HCT116 (cell line): ENCODE measurements around the gene GMDS. TPM values are rescaled to one million over a fixed set of nuclear protein-coding genes. Genes with fewer than 3 reads are reported as not detected.

Experiments used
- ATAC-seq: fragments of 200-7000 bp; cut with Tn5 transposase; 2 replicates; pipeline ENCODE4 v1.9.1; 2020; ENCODE audit warnings: mild to moderate bottlenecking, moderate library complexity
- BruUV-seq: library from RNA; stranded (reverse); fragments of 400-500 nt; replicated peaks from 2 replicates; lab custom pipeline; 2021; lab: Mats Ljungman, UMichigan
- CTCF ChIA-PET: fragments of 300-600 bp; sonication (Branson Sonifier 250); formaldehyde crosslinking; loops from one replicate; lab custom pipeline; 2021; ENCODE audit warnings: antibody characterized with exemption; lab: Charles Lee
- POLR2A ChIA-PET: fragments of 300-600, 350-600 bp; sonication (Branson Sonifier 250); formaldehyde crosslinking; loops from one replicate; lab custom pipeline; 2021; ENCODE audit warnings: antibody characterized with exemption; lab: Charles Lee
- RAD21 ChIA-PET, 2 experiments: fragments of 300-600 bp; sonication (Branson Sonifier 250); formaldehyde crosslinking; loops; one replicate each; lab custom pipeline; 2023; ENCODE audit warnings: low total read pairs in 2 of 2; ENCODE audit not compliant: uncharacterized antibody in 2 of 2, unreplicated experiment in 2 of 2, low non-redundant PET in 1 of 2; lab: Charles Lee
- DNase-seq: peaks from one replicate; pipeline ENCODE4 v3.0.0-alpha.2; 2010; ENCODE audit warnings: low read depth, low spot score
- H2AFZ ChIP-seq: fragments of 200-600 bp; shearing (Covaris generic), sonication (generic); 2 replicates; pipeline ENCODE4 v1.6.1; 2017; ENCODE audit warnings: low read depth, mixed run types, mixed read lengths, antibody characterized with exemption, low read length; ENCODE audit not compliant: poor library complexity, severe bottlenecking
- H3K27ac ChIP-seq: 2 replicates; pipeline ENCODE4 v1.5.1; 2012; ENCODE audit warnings: low read depth, low read length
- H3K27me3 ChIP-seq: fragments of 200-600 bp; sonication (generic); 2 replicates; pipeline ENCODE4 v1.6.1; 2016; ENCODE audit warnings: mixed run types, low read length, mixed read lengths; ENCODE audit not compliant: insufficient read depth
- H3K36me3 ChIP-seq, 2 experiments: fragments of 200-500 bp in 1 of 2; fragments of 200-600 bp in 1 of 2; sonication (Bioruptor generic) in 1 of 2; sonication (generic) in 1 of 2; 2 replicates each; pipeline versions ENCODE4 v1.5.1 to v1.6.1; 2014 to 2016; ENCODE audit warnings: low read length in 2 of 2, inconsistent platforms in 1 of 2, mixed read lengths in 1 of 2, mixed run types in 1 of 2; ENCODE audit not compliant: insufficient read depth in 2 of 2, control insufficient read depth in 1 of 2
- H3K4me1 ChIP-seq, 2 experiments: fragments of 200-600 bp in 1 of 2; sonication (generic) in 1 of 2; 2 replicates each; pipeline versions ENCODE4 v1.5.1 to v1.6.1; 2012 to 2017; ENCODE audit warnings: low read length in 2 of 2, inconsistent platforms in 1 of 2, mild to moderate bottlenecking in 1 of 2, mixed read lengths in 1 of 2, mixed run types in 1 of 2, moderate library complexity in 1 of 2; ENCODE audit not compliant: insufficient read depth in 2 of 2, control insufficient read depth in 1 of 2
- H3K4me2 ChIP-seq: fragments of 200-600 bp; sonication (generic); 2 replicates; pipeline ENCODE4 v1.6.1; 2017; ENCODE audit warnings: mixed run types, low read length, mixed read lengths
- H3K4me3 ChIP-seq, 2 experiments: fragments of 200-600 bp in 1 of 2; sonication (generic) in 1 of 2; replicated peaks in 1 of 2; 2 replicates each; pipeline ENCODE4 v1.5.1; 2011 to 2016; ENCODE audit warnings: low read length in 2 of 2, control low read depth in 1 of 2, low read depth in 1 of 2, mild to moderate bottlenecking in 1 of 2, mixed read lengths in 1 of 2, mixed run types in 1 of 2
- H3K79me2 ChIP-seq: fragments of 200-600 bp; sonication (generic); 2 replicates; pipeline ENCODE4 v1.6.1; 2017; ENCODE audit warnings: mild to moderate bottlenecking, mixed run types, low read length, moderate library complexity, mixed read lengths; ENCODE audit not compliant: insufficient read depth
- H3K9ac ChIP-seq: fragments of 200-600 bp; sonication (generic); 2 replicates; pipeline ENCODE4 v1.6.1; 2016; ENCODE audit warnings: low read length, mixed read lengths
- H3K9me2 ChIP-seq: fragments of 200-600 bp; sonication (generic), shearing (Covaris generic); 2 replicates; pipeline ENCODE4 v1.6.1; 2017; ENCODE audit warnings: mixed run types, mild to moderate bottlenecking, moderate library complexity; ENCODE audit not compliant: insufficient read depth
- H3K9me3 ChIP-seq, 2 experiments: fragments of 200-500 bp in 1 of 2; fragments of 200-600 bp in 1 of 2; sonication (Bioruptor generic) in 1 of 2; sonication (generic) in 1 of 2; 2 replicates each; pipeline ENCODE4 v1.6.1; 2014 to 2017; ENCODE audit warnings: low read length in 2 of 2, mixed read lengths in 2 of 2, inconsistent platforms in 1 of 2, low read depth in 1 of 2, mild to moderate bottlenecking in 1 of 2, mixed run types in 1 of 2, moderate library complexity in 1 of 2; ENCODE audit not compliant: control insufficient read depth in 1 of 2, insufficient read depth in 1 of 2
- H4K20me1 ChIP-seq: fragments of 200-600 bp; sonication (generic), shearing (Covaris generic); 2 replicates; pipeline ENCODE4 v1.6.1; 2017; ENCODE audit warnings: mixed run types, mild to moderate bottlenecking, moderate library complexity; ENCODE audit not compliant: insufficient read depth
- EGR1 ChIP-seq: IDR thresholded peaks from 2 replicates; pipeline ENCODE4 v1.6.1; 2012; ENCODE audit warnings: low read depth
- EZH2 ChIP-seq: fragments of 200-600 bp; sonication (generic); IDR thresholded peaks from 2 replicates; pipeline ENCODE4 v1.6.1; 2017; ENCODE audit warnings: antibody characterized with exemption, mixed run types
- EZH2phosphoT487 ChIP-seq: fragments of 200-600 bp; IDR thresholded peaks from 2 replicates; pipeline ENCODE4 v1.6.1; 2018; ENCODE audit warnings: antibody characterized with exemption, borderline replicate concordance
- JUND ChIP-seq: IDR thresholded peaks from 2 replicates; pipeline ENCODE4 v1.6.1; 2012
- POLR2AphosphoS5 ChIP-seq: IDR thresholded peaks from 2 replicates; pipeline ENCODE4 v1.6.1; 2011; ENCODE audit warnings: mild to moderate bottlenecking, low read depth, low read length, moderate library complexity
- RAD21 ChIP-seq: IDR thresholded peaks from 2 replicates; pipeline ENCODE4 v1.6.1; 2012; ENCODE audit warnings: low read depth, mild to moderate bottlenecking
- SIN3A ChIP-seq: IDR thresholded peaks from 2 replicates; pipeline ENCODE4 v1.6.1; 2012; ENCODE audit warnings: low read depth
- SRF ChIP-seq: IDR thresholded peaks from 2 replicates; pipeline ENCODE4 v1.6.1; 2012; ENCODE audit warnings: low read depth
- TCF7L2 ChIP-seq: IDR thresholded peaks from 2 replicates; pipeline ENCODE4 v1.7.0; 2011; ENCODE audit warnings: borderline replicate concordance, inconsistent platforms; ENCODE audit not compliant: insufficient read depth, insufficient read length; ENCODE audit errors: extremely low read depth
- YY1 ChIP-seq: IDR thresholded peaks from 2 replicates; pipeline ENCODE4 v1.6.1; 2011; ENCODE audit warnings: low read length, low read depth, moderate library complexity, mild to moderate bottlenecking; ENCODE audit not compliant: insufficient replicate concordance; ENCODE audit errors: extremely low read depth
- ZNF274 ChIP-seq: fragments of 200-500 bp; sonication (Bioruptor generic); IDR thresholded peaks from 2 replicates; pipeline ENCODE4 v1.6.1; 2014; ENCODE audit warnings: mild to moderate bottlenecking, low read depth, low read length, inconsistent platforms
- intact Hi-C: fragments of 100-400 bp; cut with micrococcal nuclease; formaldehyde crosslinking; loops from 2 replicates; pipeline ENCODE4 v1.10.0; 2022
- total RNA-seq: library from RNA; stranded (reverse); gene quantifications from one replicate; pipeline ENCODE4 v1.2.1, GENCODE V29; 2021; ENCODE audit not compliant: unreplicated experiment
- TF ChIP-seq, protein P1 (sequence below): IDR thresholded peaks from 2 replicates; pipeline ENCODE4 v1.6.1; 2012; ENCODE audit warnings: low read depth

The GMDS gene
- total RNA-seq, 1 experiment from 2014 or later = 34.4 TPM

DNA sequence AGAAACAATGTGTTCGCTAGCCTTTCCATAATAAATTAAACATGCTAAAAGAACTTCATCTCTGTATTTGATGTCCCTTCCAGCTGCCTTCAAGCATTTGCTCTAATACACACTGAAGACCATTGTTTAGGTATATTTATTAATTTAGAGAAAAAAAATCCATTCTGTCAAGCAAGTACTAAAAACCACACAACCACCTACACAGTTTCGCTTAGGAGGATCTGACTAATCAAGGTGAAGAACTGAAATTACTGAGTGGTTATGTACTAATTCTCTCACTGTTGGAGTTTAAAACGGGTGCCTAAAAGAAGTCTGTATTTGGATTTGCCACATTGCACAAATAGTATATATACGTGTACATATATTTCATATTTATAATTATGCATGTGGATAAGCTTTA is 58.9 kb downstream of the GMDS start:
- DNase-seq (no peak), ATAC-seq (no peak)
- no peaks in the 10 kb centered on the region for H3K9me3 ChIP-seq
- no peaks in the 10 kb centered on the region for H3K9me2 ChIP-seq
- ChIA-PET RAD21 (no interaction called here), POLR2A (no interaction called here), CTCF (no interaction called here)
- H4K20me1 ChIP-seq = no peaks in the 10 kb centered on the region
- no TSS peak for BruUV-seq
- no peak overlapping the region for H3K9ac ChIP-seq
- H3K27ac ChIP-seq = no peak overlapping the region
- intact Hi-C loops = no loop called here
- H3K4me1 ChIP-seq = no peaks in the 10 kb centered on the region
- no peaks in the 10 kb centered on the region for H3K27me3 ChIP-seq
- no peaks in the 10 kb centered on the region for H3K79me2 ChIP-seq
- H2AFZ ChIP-seq = no peak overlapping the region
- no peak overlapping the region for H3K4me3 ChIP-seq
- TF ChIP-seq EGR1 = no peak
- no peak for TF ChIP-seq SRF
- TF ChIP-seq JUND = no peak
- no peak for TF ChIP-seq POLR2AphosphoS5
- TF ChIP-seq EZH2phosphoT487 = no peak
- TF ChIP-seq, protein P1, sequence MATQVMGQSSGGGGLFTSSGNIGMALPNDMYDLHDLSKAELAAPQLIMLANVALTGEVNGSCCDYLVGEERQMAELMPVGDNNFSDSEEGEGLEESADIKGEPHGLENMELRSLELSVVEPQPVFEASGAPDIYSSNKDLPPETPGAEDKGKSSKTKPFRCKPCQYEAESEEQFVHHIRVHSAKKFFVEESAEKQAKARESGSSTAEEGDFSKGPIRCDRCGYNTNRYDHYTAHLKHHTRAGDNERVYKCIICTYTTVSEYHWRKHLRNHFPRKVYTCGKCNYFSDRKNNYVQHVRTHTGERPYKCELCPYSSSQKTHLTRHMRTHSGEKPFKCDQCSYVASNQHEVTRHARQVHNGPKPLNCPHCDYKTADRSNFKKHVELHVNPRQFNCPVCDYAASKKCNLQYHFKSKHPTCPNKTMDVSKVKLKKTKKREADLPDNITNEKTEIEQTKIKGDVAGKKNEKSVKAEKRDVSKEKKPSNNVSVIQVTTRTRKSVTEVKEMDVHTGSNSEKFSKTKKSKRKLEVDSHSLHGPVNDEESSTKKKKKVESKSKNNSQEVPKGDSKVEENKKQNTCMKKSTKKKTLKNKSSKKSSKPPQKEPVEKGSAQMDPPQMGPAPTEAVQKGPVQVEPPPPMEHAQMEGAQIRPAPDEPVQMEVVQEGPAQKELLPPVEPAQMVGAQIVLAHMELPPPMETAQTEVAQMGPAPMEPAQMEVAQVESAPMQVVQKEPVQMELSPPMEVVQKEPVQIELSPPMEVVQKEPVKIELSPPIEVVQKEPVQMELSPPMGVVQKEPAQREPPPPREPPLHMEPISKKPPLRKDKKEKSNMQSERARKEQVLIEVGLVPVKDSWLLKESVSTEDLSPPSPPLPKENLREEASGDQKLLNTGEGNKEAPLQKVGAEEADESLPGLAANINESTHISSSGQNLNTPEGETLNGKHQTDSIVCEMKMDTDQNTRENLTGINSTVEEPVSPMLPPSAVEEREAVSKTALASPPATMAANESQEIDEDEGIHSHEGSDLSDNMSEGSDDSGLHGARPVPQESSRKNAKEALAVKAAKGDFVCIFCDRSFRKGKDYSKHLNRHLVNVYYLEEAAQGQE = no peak
- no peak for TF ChIP-seq RAD21
- no peak for TF ChIP-seq EZH2
- TF ChIP-seq ZNF274 = no peak
- TF ChIP-seq SIN3A = no peak
- no peak for TF ChIP-seq YY1
- no peak for TF ChIP-seq TCF7L2
- no peaks in the 10 kb centered on the region for H3K36me3 ChIP-seq
- H3K4me2 ChIP-seq = no peak overlapping the region
